TTC549 (cell line): ENCODE results near the gene CCDC38.
"Not testable (repeated sequence)": the region's sequence is repeated elsewhere in the genome, so short reads cannot be mapped to it uniquely, and the experiment has no call there.

Source experiments
- FAIRE-seq: peaks from 2 replicates; lab custom pipeline; 2012; peaks lifted over from hg19 to GRCh38; lab: Jason Lieb, UNC

The CCDC38 gene

DNA sequence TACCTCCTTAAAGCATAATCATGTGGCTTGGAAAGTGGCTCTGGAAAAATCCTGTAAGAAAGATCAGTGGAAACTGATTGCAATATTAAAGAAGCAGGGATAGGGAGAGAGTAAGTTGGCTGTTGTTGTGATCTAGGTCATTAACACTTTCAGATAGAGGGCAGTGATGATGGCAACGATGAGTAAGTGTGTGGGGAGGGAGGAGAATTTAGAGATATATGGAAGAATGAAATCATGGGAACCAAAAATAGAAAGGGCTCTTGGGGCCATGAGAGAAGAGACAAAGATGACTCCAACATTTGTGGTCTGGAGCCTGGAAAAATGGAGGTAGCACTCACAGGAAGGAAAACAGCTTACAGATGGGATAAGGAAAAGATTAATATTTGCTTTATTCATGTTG, 60.3 kb downstream of the CCDC38 start:
- FAIRE-seq, result no peak

GRCh38 chr12:95881331-95881955, 61.0 kb downstream of the CCDC38 start:
- no peak for FAIRE-seq

DNA sequence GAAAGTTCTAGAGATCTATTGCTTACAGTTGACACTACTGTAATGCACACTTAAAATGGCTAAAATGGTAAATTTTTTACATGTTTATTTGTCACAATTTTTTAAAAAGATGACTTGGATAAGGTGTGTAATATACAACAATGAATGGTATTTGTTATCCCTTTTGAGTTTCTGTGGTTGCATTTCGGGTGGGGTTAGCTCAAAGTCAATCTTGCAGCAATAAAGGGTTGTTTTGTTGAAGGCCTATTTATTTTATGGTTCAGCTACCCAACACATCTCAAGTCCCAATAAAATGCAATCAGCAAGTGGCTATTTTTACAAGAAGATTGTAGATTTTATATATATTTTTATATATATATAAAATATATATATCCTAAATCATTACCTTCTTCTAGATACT, 61.5 kb downstream of the CCDC38 start:
- FAIRE-seq, result no peak

- FAIRE-seq, result no peak
Measured at GRCh38 chr12:95877622-95878021, 64.8 kb downstream of the CCDC38 start.

DNA sequence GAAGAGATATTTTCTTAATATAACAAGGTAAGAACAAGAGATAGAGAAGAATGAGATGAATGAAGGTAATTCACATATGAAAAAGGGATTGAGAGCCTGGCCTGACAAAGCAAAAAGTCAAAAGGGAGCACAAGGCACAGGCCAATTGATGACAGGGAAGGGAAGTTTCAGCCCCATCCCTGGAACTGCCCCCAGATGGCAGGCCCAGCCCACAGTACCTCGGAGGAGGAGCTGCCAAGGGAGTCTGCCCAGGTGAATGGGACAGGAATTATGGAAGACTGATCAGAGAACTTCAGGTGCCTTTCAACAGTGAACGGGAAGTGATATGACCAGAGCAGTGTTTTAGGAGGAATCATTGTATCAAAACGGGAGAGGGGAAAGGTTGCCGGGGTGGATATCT, 68.0 kb downstream of the CCDC38 start:
- no peak for FAIRE-seq

- FAIRE-seq, result no peak
Measured at GRCh38 chr12:95870897-95871296, 71.5 kb downstream of the CCDC38 start.

DNA sequence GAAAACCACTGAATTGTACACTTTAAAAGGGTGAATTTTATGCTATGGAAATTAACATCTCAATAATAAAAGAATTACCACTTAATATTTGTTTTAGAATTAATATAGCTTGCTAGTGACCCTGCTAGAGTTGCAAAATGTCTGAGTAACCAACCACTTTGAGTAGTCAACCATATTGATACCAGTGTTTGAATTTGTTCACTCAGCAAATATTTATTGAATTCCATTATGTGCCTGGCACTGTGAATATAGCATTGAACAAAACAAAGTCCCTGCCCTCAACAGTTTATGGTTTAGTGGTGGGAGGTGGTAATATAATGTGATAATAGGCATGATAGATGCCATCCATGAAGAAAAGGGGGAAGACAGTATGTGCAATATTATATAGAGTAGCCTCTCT, 79.1 kb downstream of the CCDC38 start:
- no peak for FAIRE-seq

DNA sequence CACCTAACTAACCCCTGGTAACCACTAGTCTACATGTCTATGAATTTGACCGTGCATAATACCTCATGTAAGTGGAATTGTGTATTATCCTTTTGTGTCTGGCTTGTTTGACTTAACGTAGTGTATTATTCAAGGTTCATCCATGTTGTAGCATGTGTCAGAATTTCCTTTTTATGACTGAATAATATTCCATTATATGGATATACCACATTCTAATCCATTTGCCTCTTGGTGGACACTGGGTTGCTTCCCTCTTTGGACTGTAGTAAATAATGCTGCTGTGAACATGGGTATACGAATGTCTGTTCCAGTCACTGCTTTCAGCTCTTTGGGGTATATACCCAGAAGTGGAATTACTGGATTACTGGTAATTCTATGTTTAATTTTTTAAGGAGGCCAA, 80.4 kb downstream of the CCDC38 start:
- no peak for FAIRE-seq

GRCh38 chr12:95859947-95860850, 82.2 kb downstream of the CCDC38 start:
- FAIRE-seq, result no peak

DNA sequence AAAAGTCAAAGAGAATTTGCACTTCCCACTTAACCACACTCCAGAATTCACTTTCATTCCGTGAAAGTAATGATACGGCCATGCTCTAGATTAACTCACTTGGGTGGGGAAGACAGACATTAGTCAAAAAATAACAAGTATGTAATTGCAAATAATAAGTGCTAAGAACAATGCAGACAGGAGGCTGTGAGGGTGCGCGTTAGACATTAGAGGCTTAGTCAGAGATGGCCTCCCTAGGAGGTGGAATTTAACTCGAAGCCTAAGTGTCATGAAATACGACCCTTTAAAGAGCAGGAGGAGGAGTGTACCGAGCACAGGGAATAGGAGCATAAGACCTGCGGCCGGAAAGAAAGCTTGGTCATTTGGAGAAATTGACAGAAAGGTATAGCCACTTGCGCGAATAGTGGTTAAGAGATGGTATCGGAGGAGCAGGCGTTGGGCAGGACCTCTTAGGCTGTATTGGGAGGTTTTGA, 83.0 kb downstream of the CCDC38 start:
- no peak for FAIRE-seq

DNA sequence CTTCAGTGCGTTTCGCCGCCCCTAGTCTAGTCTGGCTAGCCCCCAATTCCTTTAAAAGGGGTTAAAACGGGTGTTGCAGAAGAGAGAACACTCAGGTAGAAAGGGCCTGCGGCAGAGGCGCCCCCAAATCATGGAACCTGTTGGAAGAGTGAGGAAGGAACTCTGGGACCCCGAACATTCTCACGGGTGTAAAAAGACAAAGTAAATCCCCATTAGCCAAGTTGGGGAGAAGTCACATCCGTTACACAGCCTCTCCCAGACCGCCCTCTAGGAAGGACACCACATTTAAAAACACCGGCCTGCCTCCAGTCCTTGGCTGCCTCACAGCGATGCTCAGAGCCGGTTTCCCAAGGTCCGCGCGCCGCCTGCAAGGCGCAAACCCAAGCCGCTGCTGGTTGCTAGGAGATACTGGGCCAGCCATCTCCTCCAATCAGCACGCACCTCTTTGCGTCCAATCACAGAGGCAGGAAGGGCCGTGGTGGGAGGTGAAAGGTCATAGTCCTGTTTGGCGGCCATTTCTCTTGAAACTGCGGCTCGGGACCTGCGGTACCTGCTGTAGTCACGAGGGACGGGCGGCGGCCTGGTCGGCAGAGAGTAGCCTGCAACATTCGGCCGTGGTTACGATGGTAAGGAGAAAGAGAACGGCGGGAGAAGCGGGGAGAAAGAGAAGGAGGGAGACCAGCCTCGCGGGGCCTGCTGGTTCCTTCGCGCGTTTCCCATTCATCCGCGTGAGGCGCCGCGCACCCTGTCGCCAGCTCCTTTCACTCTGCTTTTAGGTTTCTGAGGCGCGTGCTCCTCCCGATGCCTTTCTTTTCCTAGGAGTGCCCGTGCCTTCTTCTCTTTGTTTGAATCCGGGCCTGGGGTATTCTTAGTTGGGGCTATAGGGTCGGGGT, 83.7 kb downstream of the CCDC38 start, which contains the start of gene SNRPF:
Gene SNRPF (plus strand): TSS at position 502 of the 893 bp plus-strand sequence. CDS start 122 bp downstream, at position 624.
- peak; percentile 53 for FAIRE-seq

GRCh38 chr12:95857799-95858198, 84.6 kb downstream of the CCDC38 start:
- no peak for FAIRE-seq

- FAIRE-seq, result no peak
Measured at GRCh38 chr12:95857156-95857555, 85.3 kb downstream of the CCDC38 start.

DNA sequence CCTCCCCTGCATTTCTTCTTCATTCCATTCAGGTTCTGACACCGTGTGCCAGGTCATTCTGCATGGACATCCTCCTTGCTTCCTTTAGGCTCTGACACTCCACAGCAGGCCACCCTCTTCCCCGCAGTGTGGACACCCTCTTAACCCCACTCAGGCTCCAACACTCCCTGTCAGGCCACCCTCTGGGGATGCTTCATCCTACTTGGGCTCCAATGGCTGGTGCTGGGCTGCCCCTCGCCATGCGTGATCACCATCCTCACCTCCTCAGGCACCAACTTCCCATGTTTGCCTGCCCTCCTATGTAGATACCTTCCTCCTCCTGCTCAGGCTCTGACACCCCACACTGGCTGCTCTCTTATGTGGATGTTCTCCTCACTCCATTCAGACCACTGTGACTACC, 90.3 kb downstream of the CCDC38 start:
- FAIRE-seq, result no peak

DNA sequence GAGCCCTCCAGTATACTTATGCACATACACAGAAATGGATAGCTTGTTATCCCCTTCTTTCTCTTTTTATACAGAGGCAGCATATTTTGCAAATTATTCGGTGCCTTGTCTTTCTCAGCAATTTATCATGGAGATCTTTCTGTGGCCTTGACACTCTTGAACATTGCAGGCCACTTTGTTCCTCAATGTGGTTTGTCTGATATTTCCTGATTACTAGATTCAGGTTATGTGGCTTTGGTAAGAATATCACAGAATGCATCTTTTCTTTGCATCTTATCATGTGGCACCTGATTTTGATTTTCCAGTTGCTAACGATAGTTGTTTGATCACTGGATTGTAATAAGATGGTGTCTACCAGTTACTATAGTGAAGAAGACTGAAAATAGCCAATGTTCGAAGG, 90.8 kb downstream of the CCDC38 start:
- FAIRE-seq, result no peak

DNA sequence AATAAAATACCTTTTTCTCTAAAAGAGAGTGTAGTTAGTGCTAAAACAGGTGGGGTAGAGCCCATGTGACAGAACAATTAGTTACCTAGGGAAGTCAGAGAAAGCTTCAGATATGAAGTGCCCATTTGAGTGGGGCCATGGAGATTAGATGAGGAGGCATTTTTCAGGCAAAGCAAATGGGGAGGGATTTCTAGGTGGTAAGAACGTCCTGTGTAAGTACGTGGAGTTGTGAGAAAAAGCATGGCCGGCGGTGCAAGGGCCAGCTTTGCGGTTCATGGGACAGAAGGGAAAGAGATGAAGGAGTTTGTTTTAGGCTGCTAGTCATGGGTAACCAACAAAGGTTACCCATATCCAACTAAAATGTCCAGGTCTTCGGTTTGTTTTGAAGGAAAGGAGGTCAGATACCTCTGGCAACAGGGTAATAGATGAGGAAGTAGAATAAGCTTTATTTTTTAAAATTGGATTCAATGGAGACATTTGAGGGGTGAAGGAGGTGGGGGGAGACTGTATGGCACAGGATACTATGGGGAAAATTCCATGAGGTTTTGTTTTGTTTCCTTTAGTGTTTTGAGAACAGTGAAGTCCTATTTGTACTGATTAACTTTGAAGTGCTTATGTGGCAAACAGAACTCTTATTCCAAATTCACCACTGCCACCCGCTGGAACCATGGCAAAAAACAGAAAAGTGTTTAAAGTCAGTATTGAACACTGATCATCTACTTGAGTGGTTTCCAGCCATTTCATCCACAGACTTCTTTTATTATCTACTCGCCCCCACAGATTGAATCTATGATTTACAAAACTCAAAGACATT, 93.6 kb downstream of the CCDC38 start:
- no peak for FAIRE-seq

DNA sequence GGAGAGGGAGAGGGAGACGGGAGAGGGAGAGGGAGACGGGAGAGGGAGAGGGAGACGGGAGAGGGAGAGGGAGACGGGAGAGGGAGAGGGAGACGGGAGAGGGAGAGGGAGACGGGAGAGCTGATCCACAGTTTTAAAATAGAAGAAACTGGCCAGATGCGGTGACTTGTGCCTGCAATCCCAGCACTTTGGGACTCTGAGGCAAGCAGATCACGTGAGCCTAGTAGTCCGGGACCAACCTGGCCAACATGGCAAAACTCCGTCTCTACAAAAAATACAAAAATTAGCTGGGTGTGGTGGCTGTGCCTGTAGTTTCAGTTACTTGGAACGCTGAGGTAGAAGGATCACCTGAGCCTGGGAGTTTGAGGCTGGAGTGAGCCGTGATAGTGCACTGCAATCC, 100.0 kb downstream of the CCDC38 start:
- not testable (repeated sequence) for FAIRE-seq

DNA sequence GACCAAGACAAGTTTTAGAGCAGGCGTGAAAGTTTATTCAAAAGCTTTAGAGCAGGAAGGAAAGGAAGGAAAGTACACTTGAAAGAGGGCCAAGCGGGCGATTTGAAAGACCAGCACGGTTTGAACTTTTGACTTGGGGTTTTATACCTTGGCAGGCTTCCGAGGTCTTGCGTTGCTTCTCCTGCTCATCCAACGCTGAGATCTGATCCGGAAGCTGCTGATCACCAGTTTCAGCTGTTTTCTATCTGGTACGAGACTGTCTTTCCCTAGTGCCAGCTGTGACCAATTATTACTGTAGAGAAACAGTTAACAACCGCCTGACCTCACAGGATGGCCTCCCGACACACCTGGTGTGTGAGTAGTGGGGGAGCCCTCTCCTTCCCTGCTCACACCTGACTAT, 104.3 kb downstream of the CCDC38 start:
- FAIRE-seq, result no peak

- no peak for FAIRE-seq
Measured at GRCh38 chr12:95837240-95838038, 105.0 kb downstream of the CCDC38 start.

- no peak for FAIRE-seq
Measured at GRCh38 chr12:95836630-95837239, 105.7 kb downstream of the CCDC38 start.
